ENCODE data around the gene NPR1. TPM values are rescaled to one million over a fixed set of nuclear protein-coding genes. Genes with fewer than 3 reads are reported as not detected.

The NPR1 gene
- total and polyA plus RNA-seq, 4 donors: 16.7 to 98.9 (median 46.8) TPM

GRCh38 chr1:153688736-153689328 lies 10.3 kb downstream of the NPR1 start:
- no peak for TF ChIP-seq CTCF (IDR thresholded peaks at IDR 0.05; ENCODE audit: control extremely low read depth, extremely low read depth)
- Histone ChIP-seq H3K9ac (ENCODE audit: insufficient read depth in 1 of 2, low read length in 2 of 2) (no peak overlapping the region), H3K4me3 (no peak overlapping the region), H3K4me1 (ENCODE audit: control insufficient read depth in 5 of 5, insufficient read depth in 5 of 5, low read length in 5 of 5) (peaks cover 0 to 3% (median 0%) of the 10 kb centered on the region in 5 donors), H3K27ac (ENCODE audit: low read depth in 1 of 2, low read length in 1 of 2) (no peak overlapping the region), H3K9me3 (ENCODE audit: control insufficient read depth in 4 of 4, insufficient read depth in 3 of 4, low read length in 3 of 4) (no peaks in the 10 kb centered on the region), H3K27me3 (ENCODE audit: control insufficient read depth in 3 of 3, insufficient read depth in 3 of 3, low read length in 2 of 3) (no peaks in the 10 kb centered on the region), H3K36me3 (ENCODE audit: control insufficient read depth in 4 of 4, insufficient read depth in 4 of 4, low read length in 4 of 4) (peaks cover 0 to 35% (median 0%) of the 10 kb centered on the region in 4 donors)
- no peak for DNase-seq
- 87 to 90% methylated on average over 18 of the region's 18 CpGs for WGBS, 2 donors
- no peak for ATAC-seq (ENCODE audit: insufficient read depth, low FRiP score)

DNA sequence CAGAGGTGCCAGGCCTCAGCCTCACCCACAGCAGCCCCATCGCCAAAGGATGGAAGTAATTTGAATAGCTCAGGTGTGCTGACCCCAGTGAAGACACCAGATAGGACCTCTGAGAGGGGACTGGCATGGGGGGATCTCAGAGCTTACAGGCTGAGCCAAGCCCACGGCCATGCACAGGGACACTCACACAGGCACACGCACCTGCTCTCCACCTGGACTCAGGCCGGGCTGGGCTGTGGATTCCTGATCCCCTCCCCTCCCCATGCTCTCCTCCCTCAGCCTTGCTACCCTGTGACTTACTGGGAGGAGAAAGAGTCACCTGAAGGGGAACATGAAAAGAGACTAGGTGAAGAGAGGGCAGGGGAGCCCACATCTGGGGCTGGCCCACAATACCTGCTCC lies 15.0 kb downstream of the NPR1 start:
- H3K36me3 ChIP-seq (ENCODE audit: control insufficient read depth in 4 of 4, insufficient read depth in 4 of 4, low read length in 4 of 4): peaks cover 0 to 17% (median 0%) of the 10 kb centered on the region in 4 donors
- no peak for ATAC-seq (ENCODE audit: insufficient read depth, low FRiP score)
- 83 to 95% methylated on average over 4 of the region's 4 CpGs for WGBS, 2 donors

DNA sequence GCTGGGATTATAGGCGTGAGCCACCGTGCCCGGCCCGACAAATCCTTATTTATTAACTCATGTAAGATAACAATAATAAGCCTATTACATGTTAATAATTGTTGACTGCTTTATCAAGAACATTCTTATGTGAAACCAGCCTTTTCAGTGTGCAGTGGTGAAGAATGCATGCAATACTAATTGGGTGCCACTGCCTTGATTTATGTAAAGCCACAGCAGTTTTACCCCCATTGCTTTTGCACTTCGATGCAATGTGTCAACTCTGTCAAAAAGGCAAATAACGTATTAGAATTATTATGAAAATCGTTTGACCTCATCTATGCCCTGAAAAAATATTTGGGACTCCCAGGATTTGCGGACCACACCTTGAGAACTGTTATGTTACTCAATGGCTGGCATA lies 18.3 kb downstream of the NPR1 start:
- H3K27ac ChIP-seq (ENCODE audit: low read depth in 1 of 2, low read length in 1 of 2): no peak overlapping the region
- ATAC-seq (ENCODE audit: insufficient read depth, low FRiP score): no peak
- TF ChIP-seq CTCF (IDR thresholded peaks at IDR 0.05; ENCODE audit: control extremely low read depth, extremely low read depth): no peak
- 87 to 95% methylated on average over 8 of the region's 8 CpGs for WGBS, 2 donors
- H3K9me3 ChIP-seq (ENCODE audit: control insufficient read depth in 4 of 4, insufficient read depth in 3 of 4, low read length in 3 of 4): no peaks in the 10 kb centered on the region
- peaks cover 0 to 11% (median 4%) of the 10 kb centered on the region in 5 donors for H3K4me1 ChIP-seq (ENCODE audit: control insufficient read depth in 5 of 5, insufficient read depth in 5 of 5, low read length in 5 of 5)
- no peak for DNase-seq
- peaks cover 0 to 8% (median 0%) of the 10 kb centered on the region in 4 donors for H3K36me3 ChIP-seq (ENCODE audit: control insufficient read depth in 4 of 4, insufficient read depth in 4 of 4, low read length in 4 of 4)
- H3K4me3 ChIP-seq: no peak overlapping the region
- no peak overlapping the region for H3K9ac ChIP-seq (ENCODE audit: insufficient read depth in 1 of 2, low read length in 2 of 2)
- H3K27me3 ChIP-seq (ENCODE audit: control insufficient read depth in 3 of 3, insufficient read depth in 3 of 3, low read length in 2 of 3): no peaks in the 10 kb centered on the region

More for the DNA sequence above, 15.0 kb downstream of the NPR1 start:
- no peak overlapping the region for H3K27ac ChIP-seq (ENCODE audit: low read depth in 1 of 2, low read length in 1 of 2)
- no peak overlapping the region for H3K9ac ChIP-seq (ENCODE audit: insufficient read depth in 1 of 2, low read length in 2 of 2)
- peaks cover 0 to 4% (median 0%) of the 10 kb centered on the region in 5 donors for H3K4me1 ChIP-seq (ENCODE audit: control insufficient read depth in 5 of 5, insufficient read depth in 5 of 5, low read length in 5 of 5)
- H3K4me3 ChIP-seq: no peak overlapping the region
- H3K9me3 ChIP-seq (ENCODE audit: control insufficient read depth in 4 of 4, insufficient read depth in 3 of 4, low read length in 3 of 4): no peaks in the 10 kb centered on the region
- DNase-seq: no peak
- TF ChIP-seq CTCF (IDR thresholded peaks at IDR 0.05; ENCODE audit: control extremely low read depth, extremely low read depth): no peak
- no peaks in the 10 kb centered on the region for H3K27me3 ChIP-seq (ENCODE audit: control insufficient read depth in 3 of 3, insufficient read depth in 3 of 3, low read length in 2 of 3)
